AG04450 (cell line): ENCODE data around the gene CACNA1C. TPM values are rescaled to one million over a fixed set of nuclear protein-coding genes. Genes with fewer than 3 reads are reported as not detected.

Experiments used
- CTCF ChIA-PET: fragments of 300-600, 350-600 bp; formaldehyde crosslinking; extraction: SDS; loops from one replicate; lab custom pipeline; 2022; ENCODE audit warnings: antibody characterized with exemption, inconsistent platforms; lab: Charles Lee
- POLR2A ChIA-PET: fragments of 350-600 bp; formaldehyde crosslinking; extraction: SDS; loops from one replicate; lab custom pipeline; 2021; ENCODE audit warnings: antibody characterized with exemption, inconsistent platforms; lab: Yijun Ruan, JAX
- DNase-seq: peaks from one replicate; pipeline ENCODE4 v3.0.0-alpha.2; 2011; ENCODE audit warnings: low read depth, low spot score
- H3K27ac ChIP-seq: one replicate; pipeline ENCODE4 v1.5.1; 2012; ENCODE audit warnings: low read depth, low read length, control low read depth
- H3K27me3 ChIP-seq: one replicate; pipeline ENCODE4 v1.6.0; 2012; ENCODE audit warnings: low read length; ENCODE audit not compliant: control insufficient read depth, insufficient read depth
- H3K4me3 ChIP-seq: 2 replicates; pipeline ENCODE4 v1.5.1; 2011; ENCODE audit warnings: mild to moderate bottlenecking, low read depth, low read length, control low read depth
- H3K9me3 ChIP-seq: 2 replicates; pipeline ENCODE4 v1.5.1; 2012; ENCODE audit warnings: low read length; ENCODE audit not compliant: control insufficient read depth, insufficient read depth
- polyA plus RNA-seq: library from polyadenylated mRNA; depleted of rRNA; stranded (reverse); fragments of >200 nt; gene quantifications from 2 replicates; pipeline ENCODE4 v1.2.3, GENCODE V29; 2011
- TF ChIP-seq, protein P1 (sequence below): IDR thresholded peaks from 2 replicates; pipeline ENCODE4 v1.5.1; 2011; ENCODE audit warnings: low read depth, low read length, control low read depth, inconsistent platforms

Gene CACNA1C
- polyA plus RNA-seq, 1 experiment = 5.9 TPM

DNA sequence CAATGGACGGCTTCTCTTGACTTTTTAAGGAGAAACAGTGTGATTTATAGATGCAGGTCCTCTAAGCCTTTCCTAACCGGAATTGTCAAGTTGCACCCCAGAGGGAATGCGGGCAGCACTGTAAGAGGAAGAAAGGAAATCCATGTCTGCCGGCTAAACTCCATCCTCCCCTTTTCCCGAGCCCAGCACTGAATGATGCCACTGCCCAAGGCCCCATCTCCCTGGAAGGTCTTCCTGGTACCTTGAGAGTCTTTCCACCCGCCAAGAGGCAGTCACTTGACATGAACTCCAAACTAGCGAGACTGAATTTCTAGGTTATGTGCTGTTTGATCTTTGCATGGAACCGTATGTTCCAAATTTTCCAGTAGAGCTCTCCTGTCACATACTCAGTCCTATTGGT is 428.6 kb downstream of the CACNA1C start:
- no peak for DNase-seq
- no peak overlapping the region for H3K4me3 ChIP-seq
- TF ChIP-seq, protein P1, sequence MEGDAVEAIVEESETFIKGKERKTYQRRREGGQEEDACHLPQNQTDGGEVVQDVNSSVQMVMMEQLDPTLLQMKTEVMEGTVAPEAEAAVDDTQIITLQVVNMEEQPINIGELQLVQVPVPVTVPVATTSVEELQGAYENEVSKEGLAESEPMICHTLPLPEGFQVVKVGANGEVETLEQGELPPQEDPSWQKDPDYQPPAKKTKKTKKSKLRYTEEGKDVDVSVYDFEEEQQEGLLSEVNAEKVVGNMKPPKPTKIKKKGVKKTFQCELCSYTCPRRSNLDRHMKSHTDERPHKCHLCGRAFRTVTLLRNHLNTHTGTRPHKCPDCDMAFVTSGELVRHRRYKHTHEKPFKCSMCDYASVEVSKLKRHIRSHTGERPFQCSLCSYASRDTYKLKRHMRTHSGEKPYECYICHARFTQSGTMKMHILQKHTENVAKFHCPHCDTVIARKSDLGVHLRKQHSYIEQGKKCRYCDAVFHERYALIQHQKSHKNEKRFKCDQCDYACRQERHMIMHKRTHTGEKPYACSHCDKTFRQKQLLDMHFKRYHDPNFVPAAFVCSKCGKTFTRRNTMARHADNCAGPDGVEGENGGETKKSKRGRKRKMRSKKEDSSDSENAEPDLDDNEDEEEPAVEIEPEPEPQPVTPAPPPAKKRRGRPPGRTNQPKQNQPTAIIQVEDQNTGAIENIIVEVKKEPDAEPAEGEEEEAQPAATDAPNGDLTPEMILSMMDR = no peak
- ChIA-PET CTCF (no interaction called here), POLR2A (no interaction called here)
- no peaks in the 10 kb centered on the region; the same call in 1 of the 2 replicates for H3K9me3 ChIP-seq
- H3K27ac ChIP-seq = no peak overlapping the region
- H3K27me3 ChIP-seq = no peaks in the 10 kb centered on the region

DNA sequence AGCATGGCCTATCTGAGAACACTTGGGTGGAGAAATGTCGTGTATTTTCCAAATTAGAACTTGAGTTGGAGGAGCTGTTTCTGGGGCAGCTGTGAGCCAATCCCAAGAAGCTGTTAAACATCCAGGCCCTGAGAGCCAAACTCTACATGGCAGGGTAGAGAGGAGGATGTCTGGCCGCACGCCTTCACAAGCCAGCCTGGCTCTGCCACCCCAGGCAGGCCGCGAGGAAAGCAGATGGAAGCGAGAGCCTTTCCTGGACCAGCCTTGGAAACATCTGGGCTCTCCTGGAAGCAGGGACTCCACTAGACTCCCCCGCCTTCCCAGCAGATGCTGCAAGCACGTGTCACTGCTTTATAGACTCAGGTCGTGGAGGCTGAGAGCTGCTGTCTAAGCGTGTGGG is 429.2 kb downstream of the CACNA1C start:
- POLR2A ChIA-PET = no interaction called here
- Histone ChIP-seq H3K9me3 (no peaks in the 10 kb centered on the region; the same call in 1 of the 2 replicates), H3K27ac (no peak overlapping the region), H3K4me3 (no peak overlapping the region), H3K27me3 (no peaks in the 10 kb centered on the region)
- TF ChIP-seq, protein P1 = no peak
- DNase-seq = no peak
- CTCF ChIA-PET = no interaction called here

DNA sequence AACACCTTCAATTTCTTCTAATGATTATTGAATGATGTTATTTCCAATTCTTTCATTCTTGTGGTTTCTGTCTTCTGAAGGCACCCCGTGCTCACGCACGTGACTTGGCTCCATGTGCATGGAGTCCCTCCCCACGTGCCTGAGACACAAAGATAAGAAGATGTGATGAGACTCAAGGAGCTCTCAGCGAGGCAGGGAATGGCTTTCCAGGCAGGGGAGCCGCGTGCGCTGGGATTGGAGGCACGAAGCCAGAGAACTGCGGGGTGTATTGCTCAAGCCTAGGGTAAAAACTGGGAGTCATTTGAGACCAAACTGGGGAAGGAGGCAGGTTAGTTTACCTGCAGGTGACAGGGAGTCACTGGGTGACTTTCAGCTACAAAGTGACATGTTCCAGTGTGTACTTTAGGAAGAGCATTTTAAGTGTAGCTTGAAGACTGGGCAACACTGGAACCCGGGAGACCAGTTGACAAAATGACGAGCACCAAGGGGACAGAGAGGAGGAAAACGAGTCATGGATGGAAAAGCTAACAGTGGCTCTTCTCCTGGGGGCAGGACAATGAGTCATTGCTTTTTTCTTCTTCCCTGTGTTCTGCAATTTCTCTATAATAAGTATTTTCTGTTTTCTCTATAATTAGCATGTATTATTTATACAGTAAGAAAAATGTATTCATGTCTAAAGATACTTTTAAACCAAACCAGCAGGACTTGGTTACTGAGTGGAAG is 430.3 kb downstream of the CACNA1C start:
- Histone ChIP-seq H3K9me3 (no peaks in the 10 kb centered on the region; the same call in 1 of the 2 replicates), H3K27me3 (no peaks in the 10 kb centered on the region), H3K27ac (no peak overlapping the region), H3K4me3 (no peak overlapping the region)
- ChIA-PET POLR2A (no interaction called here), CTCF (no interaction called here)
- DNase-seq = no peak
- TF ChIP-seq, protein P1 = no peak

DNA sequence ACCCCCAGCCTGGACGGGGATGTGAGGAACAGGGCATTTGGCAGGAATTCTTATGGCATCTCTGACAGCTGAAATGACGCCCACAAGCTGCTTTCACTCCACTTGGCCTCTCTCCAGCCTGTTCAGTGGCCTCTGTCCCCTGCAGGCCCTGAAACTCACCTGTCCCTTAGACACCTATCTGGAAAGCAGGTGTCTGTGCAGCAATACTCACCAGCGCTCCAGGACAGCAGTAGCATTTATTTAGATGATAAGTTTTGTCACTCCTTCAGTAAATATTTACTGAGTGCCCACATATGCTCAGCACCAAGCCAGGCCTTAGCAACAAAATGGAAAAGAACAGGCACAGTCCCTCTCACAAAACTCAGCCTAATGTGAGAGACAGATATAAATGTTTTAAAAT is 430.9 kb downstream of the CACNA1C start:
- H3K27me3 ChIP-seq = no peaks in the 10 kb centered on the region
- no peak overlapping the region for H3K27ac ChIP-seq
- CTCF ChIA-PET = no interaction called here
- DNase-seq = no peak
- TF ChIP-seq, protein P1 = no peak
- POLR2A ChIA-PET = interaction anchor here (0.5 kb wide), 1 partner anchor 200 kb away, joined by 7 read pairs; no protein-coding TSS in a partner anchor
- no peaks in the 10 kb centered on the region; the same call in 1 of the 2 replicates for H3K9me3 ChIP-seq
- no peak overlapping the region for H3K4me3 ChIP-seq

DNA sequence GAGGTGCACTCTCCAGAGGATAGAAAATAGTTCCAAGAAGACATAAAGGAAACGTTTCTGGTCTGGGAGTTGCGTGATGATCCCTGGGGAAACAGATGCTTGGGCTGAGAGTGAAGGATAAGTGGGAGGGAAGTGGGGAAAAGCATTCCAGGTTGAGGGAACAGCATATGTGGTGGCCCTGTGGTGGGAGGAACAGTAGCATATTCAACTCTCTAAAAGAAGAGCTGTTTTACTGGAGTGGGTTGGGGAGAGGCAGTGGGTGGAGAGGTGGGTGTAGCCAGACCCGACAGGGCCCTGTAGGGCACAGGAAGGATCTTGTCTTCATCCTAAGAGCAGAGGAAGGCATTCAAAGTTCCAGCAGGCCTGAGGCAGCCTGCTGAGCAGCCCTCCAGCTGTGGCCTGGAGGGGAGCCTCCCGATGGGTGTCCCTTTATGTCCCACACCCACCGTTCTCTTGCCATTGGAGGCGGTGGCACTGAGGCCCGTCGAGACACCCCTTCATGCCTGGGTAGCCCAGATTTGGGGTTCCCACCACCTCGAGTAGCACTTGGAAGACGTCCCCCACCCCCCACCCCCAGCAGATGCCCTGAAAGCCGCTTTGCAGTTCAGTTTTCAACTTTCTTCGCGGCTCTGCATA is 431.5 kb downstream of the CACNA1C start:
- no peaks in the 10 kb centered on the region for H3K27me3 ChIP-seq
- ChIA-PET CTCF (no interaction called here), POLR2A (interaction anchor here (0.5 kb wide), 1 partner anchor 200 kb away, joined by 7 read pairs; no protein-coding TSS in a partner anchor)
- H3K27ac ChIP-seq = no peak overlapping the region
- DNase-seq = no peak
- TF ChIP-seq, protein P1 = no peak
- no peak overlapping the region for H3K4me3 ChIP-seq
- no peaks in the 10 kb centered on the region; the same call in 1 of the 2 replicates for H3K9me3 ChIP-seq
